ENCODE measurements around the gene BUB1.

DNA sequence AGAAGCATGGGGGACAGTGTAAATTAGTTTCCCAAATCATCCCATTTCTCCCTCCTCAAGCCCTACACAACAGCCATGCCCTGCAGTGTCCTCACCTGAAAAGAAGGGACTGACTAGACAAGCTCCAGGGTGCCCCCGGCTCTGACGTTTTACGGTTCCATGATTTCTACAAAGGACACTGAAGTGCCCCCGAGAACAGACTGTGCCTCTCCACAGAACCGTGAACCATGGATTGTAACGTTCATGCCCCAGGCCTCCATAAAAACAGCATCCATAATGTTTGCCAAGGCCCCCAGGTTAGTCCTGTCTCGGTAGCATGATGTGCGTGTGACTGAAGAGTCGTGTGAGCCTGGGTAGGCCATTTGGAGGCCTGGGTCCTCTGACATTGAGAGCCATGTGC is 47.5 kb upstream of the BUB1 start:
- TF ChIP-seq, protein P1, sequence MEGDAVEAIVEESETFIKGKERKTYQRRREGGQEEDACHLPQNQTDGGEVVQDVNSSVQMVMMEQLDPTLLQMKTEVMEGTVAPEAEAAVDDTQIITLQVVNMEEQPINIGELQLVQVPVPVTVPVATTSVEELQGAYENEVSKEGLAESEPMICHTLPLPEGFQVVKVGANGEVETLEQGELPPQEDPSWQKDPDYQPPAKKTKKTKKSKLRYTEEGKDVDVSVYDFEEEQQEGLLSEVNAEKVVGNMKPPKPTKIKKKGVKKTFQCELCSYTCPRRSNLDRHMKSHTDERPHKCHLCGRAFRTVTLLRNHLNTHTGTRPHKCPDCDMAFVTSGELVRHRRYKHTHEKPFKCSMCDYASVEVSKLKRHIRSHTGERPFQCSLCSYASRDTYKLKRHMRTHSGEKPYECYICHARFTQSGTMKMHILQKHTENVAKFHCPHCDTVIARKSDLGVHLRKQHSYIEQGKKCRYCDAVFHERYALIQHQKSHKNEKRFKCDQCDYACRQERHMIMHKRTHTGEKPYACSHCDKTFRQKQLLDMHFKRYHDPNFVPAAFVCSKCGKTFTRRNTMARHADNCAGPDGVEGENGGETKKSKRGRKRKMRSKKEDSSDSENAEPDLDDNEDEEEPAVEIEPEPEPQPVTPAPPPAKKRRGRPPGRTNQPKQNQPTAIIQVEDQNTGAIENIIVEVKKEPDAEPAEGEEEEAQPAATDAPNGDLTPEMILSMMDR (IDR thresholded peaks at IDR 0.05 in 2 of 3, conservative IDR thresholded peaks at IDR 0.05 in 1 of 3; ENCODE audit: borderline replicate concordance in 1 of 3, insufficient read depth in 1 of 3, low read depth in 2 of 3, low read length in 2 of 3), result no peak
- TF ChIP-seq EZH2 (IDR thresholded peaks at IDR 0.05), result no peak
- TF ChIP-seq ELF1 (IDR thresholded peaks at IDR 0.05; ENCODE audit: borderline replicate concordance, low read depth), result no peak
- TF ChIP-seq POLR2A (IDR thresholded peaks at IDR 0.05; ENCODE audit: borderline replicate concordance, extremely low read depth, insufficient read depth, insufficient read length), result no peak
- no peak for TF ChIP-seq EZH2phosphoT487 (IDR thresholded peaks at IDR 0.05; ENCODE audit: borderline replicate concordance)
- no peak for TF ChIP-seq JUND (IDR thresholded peaks at IDR 0.05)
- TF ChIP-seq, protein P2, sequence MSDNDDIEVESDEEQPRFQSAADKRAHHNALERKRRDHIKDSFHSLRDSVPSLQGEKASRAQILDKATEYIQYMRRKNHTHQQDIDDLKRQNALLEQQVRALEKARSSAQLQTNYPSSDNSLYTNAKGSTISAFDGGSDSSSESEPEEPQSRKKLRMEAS (IDR thresholded peaks at IDR 0.05), result no peak
- TF ChIP-seq RAD21 (IDR thresholded peaks at IDR 0.05; ENCODE audit: low read depth), result no peak
- no peak for TF ChIP-seq SP1 (IDR thresholded peaks at IDR 0.05; ENCODE audit: low read depth)
- no peak for TF ChIP-seq ZNF274 (IDR thresholded peaks at IDR 0.05; ENCODE audit: low read depth, low read length)
- no peak for TF ChIP-seq POLR2AphosphoS5 (IDR thresholded peaks at IDR 0.05; ENCODE audit: low read depth, low read length)
- TF ChIP-seq, protein P3, sequence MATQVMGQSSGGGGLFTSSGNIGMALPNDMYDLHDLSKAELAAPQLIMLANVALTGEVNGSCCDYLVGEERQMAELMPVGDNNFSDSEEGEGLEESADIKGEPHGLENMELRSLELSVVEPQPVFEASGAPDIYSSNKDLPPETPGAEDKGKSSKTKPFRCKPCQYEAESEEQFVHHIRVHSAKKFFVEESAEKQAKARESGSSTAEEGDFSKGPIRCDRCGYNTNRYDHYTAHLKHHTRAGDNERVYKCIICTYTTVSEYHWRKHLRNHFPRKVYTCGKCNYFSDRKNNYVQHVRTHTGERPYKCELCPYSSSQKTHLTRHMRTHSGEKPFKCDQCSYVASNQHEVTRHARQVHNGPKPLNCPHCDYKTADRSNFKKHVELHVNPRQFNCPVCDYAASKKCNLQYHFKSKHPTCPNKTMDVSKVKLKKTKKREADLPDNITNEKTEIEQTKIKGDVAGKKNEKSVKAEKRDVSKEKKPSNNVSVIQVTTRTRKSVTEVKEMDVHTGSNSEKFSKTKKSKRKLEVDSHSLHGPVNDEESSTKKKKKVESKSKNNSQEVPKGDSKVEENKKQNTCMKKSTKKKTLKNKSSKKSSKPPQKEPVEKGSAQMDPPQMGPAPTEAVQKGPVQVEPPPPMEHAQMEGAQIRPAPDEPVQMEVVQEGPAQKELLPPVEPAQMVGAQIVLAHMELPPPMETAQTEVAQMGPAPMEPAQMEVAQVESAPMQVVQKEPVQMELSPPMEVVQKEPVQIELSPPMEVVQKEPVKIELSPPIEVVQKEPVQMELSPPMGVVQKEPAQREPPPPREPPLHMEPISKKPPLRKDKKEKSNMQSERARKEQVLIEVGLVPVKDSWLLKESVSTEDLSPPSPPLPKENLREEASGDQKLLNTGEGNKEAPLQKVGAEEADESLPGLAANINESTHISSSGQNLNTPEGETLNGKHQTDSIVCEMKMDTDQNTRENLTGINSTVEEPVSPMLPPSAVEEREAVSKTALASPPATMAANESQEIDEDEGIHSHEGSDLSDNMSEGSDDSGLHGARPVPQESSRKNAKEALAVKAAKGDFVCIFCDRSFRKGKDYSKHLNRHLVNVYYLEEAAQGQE (IDR thresholded peaks at IDR 0.05; ENCODE audit: low read depth), result no peak
- no peak for TF ChIP-seq YY1 (IDR thresholded peaks at IDR 0.05; ENCODE audit: extremely low read depth, insufficient replicate concordance, low read depth, low read length)
- TF ChIP-seq, protein P4, sequence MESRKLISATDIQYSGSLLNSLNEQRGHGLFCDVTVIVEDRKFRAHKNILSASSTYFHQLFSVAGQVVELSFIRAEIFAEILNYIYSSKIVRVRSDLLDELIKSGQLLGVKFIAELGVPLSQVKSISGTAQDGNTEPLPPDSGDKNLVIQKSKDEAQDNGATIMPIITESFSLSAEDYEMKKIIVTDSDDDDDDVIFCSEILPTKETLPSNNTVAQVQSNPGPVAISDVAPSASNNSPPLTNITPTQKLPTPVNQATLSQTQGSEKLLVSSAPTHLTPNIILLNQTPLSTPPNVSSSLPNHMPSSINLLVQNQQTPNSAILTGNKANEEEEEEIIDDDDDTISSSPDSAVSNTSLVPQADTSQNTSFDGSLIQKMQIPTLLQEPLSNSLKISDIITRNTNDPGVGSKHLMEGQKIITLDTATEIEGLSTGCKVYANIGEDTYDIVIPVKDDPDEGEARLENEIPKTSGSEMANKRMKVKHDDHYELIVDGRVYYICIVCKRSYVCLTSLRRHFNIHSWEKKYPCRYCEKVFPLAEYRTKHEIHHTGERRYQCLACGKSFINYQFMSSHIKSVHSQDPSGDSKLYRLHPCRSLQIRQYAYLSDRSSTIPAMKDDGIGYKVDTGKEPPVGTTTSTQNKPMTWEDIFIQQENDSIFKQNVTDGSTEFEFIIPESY (IDR thresholded peaks at IDR 0.05; ENCODE audit: extremely low read depth, insufficient replicate concordance, low read length), result no peak
